GM21528 (cell line): Measurements from ENCODE around the gene PGA3.
"Not testable (repeated sequence)": the region's sequence is repeated elsewhere in the genome, so short reads cannot be mapped to it uniquely, and the experiment has no call there.

Experiments used
- ATAC-seq: cut with Tn5 transposase; IDR thresholded peaks from one replicate; pipeline ENCODE4 v1.9.1; 2021; ENCODE audit warnings: mild to moderate bottlenecking, moderate library complexity; ENCODE audit not compliant: unreplicated experiment, low FRiP score

Gene PGA3

DNA sequence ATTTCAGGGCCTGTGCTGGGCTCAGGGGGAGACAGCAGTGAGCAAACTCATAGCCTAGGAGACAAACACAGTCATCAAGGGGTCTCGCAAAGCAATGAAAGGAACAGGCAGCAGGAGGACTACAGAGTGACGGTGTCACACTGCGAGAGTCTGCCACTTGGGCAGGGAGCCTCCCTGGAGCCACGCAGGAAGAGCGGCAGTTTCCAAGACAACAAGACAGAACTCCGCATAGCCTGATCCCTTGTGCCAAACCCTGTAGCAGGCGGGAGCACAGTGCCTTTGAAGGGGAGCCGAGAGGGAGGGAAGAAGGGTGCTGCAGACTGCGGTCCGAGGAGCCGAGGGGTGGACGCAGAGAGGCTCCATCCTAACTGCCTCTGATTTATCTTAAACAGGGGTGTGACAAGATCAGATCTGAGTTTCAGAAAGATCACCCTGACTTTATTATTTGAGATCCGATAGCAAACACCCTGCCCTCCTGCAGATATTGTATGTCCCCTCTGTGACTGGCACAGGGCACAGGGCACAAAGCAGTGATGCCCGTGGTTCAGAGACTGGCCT lies 1.3 kb downstream of the PGA3 start:
- ATAC-seq: not testable (repeated sequence)

DNA sequence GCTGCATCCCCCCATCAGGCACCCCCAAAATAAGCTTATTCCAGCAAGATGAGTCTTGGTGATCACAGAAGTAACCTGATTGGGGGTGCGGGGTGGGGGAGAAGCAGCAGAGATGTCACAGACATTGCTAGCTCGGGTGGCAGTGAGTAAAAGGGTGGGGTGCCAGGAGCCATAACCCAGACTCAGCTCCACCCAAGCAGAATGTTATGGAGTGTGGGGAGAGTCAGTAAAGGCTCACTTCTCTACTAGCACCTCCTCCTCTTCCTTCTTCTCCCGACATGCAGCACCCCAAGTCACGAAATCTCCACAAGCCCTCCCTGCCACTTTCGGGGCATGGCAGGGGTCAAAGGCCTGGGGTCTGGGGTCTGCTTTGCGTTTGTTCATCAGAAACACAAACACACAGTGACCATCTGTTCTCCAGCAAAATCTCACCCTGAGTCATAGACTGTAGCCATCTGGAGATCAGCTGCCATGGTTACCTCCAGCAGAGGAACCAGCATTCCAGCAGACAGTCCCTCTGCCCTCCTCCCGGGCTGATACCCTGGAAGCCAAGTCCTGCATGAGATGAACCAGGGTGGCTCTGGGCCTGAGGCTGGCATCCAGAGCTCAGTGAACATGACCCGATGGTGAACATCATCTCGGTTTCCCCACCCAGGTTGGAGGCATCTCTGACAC lies 4.5 kb downstream of the PGA3 start:
- not testable (repeated sequence) for ATAC-seq

DNA sequence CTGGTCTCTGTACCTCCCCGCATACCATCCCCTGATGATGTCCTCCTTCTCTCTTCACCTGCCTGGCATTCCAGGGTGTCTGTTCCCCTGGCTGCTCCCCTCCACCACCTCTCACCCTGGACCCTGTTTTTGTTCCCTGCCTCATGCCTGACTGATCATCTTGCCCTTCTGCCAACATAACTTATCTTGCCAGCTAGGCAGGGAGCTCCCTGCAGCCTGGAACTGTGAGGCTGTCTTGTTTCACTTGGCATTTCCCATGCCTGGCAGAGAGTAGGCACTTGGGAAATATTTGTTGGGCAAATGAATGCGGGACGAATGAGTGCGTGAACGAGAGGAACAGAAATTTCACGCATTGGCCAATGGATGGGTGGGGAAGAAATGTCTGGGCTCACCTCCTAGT lies 7.3 kb downstream of the PGA3 start:
- ATAC-seq: not testable (repeated sequence)

DNA sequence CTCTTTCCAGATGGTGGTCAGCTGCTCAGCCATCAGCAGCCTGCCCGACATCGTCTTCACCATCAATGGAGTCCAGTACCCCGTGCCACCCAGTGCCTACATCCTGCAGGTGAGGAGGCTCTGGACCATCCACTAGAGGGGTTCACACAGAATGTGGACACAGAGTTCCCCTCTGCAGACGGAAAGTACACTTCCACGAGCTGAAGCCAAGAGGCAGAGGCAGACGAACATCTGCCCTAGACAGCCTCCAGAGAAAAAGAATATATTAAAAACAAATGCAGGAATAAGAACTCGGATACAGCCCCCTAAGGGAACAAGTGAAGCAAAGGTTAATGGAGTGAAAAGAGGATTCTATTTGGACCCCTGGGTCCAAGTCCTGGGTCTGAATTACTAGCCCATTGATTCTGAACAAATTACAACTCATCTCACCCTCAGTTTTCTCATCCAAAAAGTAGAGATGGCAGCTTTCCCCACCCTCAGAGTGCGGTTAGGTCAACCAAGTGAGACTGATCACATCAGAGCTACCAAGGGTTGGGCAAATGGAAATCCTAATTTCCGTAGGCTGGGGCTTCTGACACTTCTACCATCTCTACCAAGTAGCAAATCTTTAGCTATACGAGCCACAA lies 8.1 kb downstream of the PGA3 start:
- not testable (repeated sequence) for ATAC-seq

DNA sequence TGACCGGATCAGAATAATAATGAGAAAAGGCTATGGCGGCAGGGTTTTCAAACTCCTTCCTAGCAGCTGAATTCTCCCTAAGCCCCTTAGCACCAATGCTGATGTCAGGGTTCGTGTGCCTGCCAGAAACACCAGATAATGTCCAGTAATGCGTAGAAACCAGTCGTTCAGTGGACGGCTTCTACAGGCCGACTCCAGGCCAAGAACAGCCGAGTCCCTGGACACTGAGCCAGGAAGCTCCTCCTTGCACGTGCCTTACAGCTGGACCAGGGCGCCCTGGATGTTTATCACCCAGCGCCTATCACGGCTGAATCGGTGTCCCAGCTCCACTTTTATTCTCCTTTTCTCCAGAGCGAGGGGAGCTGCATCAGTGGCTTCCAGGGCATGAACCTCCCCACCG lies 8.9 kb downstream of the PGA3 start:
- not testable (repeated sequence) for ATAC-seq

DNA sequence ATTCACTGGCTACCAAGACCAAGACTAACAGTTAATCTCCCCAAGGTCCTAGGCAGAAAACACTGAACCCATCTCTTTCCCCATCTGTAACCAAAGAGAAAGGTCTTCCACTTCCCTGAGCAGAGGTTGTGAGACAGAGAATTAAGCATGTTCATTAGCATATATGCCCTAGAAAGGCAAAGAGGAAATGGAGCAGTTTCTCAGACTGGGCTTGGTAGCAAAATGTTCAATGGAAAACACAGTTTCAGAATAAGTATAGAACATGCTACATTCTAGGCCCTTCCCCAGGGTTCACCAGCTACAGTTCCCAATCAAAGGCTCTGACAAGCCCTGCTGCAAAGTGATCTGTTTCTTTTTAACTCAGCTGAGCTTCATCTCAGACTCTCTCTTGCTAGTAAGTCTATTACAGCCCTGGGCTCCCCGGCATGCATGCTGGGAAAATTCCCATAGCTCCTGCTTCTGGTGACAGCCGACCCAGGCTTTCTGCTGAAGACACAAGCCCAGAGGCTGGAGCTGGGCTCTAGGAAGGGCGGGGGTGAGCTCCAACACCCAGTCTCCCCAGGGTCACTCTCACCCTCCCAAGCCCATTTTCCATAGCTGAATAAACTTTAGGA lies 10.5 kb downstream of the PGA3 start:
- ATAC-seq: not testable (repeated sequence)

DNA sequence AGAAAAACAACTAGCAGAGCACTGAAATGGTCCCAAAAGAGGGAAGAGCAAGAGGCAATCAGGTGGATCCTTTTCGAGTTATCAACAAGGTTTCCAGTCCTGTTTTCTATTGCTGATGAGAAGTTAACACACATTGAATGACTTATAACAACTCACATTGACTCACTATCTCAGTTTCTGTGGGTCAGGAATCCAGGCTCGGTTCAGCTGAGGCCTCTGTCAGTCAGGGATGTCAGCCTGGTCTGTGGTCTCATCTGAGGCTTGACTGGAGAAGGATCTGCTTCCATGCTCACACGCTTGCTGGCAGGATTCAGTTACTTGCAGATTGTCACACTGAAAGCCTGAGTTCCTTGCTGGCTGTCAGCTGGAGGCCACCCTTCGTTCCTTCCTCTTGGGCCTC lies 15.0 kb downstream of the PGA3 start:
- ATAC-seq: not testable (repeated sequence)

DNA sequence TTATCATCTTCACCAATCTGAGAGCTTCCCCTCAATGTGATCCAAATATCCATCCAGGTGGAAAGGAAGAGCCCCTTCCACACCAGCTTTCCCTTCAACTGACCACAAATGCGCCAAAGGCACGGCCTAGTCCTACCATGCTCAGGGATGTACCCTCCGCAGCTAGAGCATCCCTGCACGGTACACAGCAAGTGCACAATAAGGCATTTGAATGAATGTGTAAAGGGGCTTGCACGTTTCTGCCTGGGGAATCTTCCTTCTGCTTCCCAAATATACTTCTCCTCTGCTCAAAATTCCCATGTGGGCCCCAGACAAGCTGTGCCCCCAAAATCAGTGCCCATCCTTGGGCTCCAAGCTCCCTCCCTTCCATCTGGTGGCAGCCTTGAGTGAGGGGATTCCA lies 15.7 kb downstream of the PGA3 start:
- ATAC-seq: not testable (repeated sequence)

DNA sequence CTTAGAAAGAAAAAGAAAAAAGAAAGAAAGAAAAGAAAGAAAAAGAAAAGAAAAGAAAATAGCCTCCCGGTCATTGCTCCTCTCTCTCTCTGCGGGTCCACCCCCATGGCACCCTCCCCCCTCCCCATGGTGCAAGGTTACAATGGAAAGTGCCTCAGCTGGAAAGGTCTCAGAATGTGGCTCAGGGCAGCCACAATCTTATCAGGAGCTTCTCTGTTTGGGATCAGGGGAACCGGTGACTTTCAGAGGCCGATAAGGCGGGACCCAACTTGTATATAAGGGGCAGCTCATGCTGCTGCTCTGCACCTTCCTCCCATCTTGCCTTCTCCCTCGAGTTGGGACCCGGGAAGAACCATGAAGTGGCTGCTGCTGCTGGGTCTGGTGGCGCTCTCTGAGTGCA lies 18.7 kb downstream of the PGA3 start, which contains the start of gene PGA4:
TSS of gene PGA4 (plus strand) at position 301 of the 400 bp plus-strand sequence. CDS start at position 355, 54 bp downstream.
- ATAC-seq: not testable (repeated sequence)

DNA sequence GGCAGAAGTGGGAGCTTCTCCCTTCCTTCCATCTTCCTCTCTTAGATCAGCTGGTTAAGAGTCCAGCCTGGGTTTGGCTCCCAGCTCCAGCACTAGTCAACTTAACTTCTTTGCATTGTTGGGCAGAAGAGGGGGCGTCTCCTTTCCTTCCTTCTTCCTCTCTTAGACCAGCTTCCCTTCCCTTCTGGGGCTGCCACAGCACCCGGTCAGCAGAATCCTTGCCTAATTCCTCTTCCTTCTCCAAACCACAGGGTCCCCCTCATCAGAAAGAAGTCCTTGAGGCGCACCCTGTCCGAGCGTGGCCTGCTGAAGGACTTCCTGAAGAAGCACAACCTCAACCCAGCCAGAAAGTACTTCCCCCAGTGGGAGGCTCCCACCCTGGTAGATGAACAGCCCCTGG lies 19.4 kb downstream of the PGA3 start:
- not testable (repeated sequence) for ATAC-seq

DNA sequence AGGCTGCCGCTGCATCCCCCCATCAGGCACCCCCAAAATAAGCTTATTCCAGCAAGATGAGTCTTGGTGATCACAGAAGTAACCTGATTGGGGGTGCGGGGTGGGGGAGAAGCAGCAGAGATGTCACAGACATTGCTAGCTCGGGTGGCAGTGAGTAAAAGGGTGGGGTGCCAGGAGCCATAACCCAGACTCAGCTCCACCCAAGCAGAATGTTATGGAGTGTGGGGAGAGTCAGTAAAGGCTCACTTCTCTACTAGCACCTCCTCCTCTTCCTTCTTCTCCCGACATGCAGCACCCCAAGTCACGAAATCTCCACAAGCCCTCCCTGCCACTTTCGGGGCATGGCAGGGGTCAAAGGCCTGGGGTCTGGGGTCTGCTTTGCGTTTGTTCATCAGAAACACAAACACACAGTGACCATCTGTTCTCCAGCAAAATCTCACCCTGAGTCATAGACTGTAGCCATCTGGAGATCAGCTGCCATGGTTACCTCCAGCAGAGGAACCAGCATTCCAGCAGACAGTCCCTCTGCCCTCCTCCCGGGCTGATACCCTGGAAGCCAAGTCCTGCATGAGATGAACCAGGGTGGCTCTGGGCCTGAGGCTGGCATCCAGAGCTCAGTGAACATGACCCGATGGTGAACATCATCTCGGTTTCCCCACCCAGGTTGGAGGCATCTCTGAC lies 23.3 kb downstream of the PGA3 start:
- not testable (repeated sequence) for ATAC-seq

DNA sequence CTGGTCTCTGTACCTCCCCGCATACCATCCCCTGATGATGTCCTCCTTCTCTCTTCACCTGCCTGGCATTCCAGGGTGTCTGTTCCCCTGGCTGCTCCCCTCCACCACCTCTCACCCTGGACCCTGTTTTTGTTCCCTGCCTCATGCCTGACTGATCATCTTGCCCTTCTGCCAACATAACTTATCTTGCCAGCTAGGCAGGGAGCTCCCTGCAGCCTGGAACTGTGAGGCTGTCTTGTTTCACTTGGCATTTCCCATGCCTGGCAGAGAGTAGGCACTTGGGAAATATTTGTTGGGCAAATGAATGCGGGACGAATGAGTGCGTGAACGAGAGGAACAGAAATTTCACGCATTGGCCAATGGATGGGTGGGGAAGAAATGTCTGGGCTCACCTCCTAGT lies 26.1 kb downstream of the PGA3 start:
- ATAC-seq: not testable (repeated sequence)

DNA sequence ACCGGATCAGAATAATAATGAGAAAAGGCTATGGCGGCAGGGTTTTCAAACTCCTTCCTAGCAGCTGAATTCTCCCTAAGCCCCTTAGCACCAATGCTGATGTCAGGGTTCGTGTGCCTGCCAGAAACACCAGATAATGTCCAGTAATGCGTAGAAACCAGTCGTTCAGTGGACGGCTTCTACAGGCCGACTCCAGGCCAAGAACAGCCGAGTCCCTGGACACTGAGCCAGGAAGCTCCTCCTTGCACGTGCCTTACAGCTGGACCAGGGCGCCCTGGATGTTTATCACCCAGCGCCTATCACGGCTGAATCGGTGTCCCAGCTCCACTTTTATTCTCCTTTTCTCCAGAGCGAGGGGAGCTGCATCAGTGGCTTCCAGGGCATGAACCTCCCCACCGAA lies 27.7 kb downstream of the PGA3 start:
- ATAC-seq: not testable (repeated sequence)

DNA sequence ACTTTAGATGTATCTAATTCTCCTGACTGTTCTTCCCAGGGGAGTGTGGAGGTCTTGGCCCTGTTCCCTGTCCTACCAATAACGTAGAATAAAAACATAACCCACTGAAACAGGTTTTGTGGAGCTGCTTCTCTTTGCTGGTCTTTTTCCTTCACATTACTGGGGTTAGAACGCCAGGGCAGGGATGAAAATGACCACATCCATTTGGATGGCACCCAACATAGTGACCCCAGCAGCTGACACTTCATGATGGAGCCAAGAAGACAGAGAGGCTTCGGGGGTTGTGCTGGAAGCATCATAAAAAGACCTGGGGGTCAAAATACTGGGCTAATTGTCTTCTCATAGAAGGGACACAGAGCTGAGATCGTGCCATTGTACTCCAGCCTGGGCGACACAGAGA lies 28.3 kb downstream of the PGA3 start:
- ATAC-seq: not testable (repeated sequence)

DNA sequence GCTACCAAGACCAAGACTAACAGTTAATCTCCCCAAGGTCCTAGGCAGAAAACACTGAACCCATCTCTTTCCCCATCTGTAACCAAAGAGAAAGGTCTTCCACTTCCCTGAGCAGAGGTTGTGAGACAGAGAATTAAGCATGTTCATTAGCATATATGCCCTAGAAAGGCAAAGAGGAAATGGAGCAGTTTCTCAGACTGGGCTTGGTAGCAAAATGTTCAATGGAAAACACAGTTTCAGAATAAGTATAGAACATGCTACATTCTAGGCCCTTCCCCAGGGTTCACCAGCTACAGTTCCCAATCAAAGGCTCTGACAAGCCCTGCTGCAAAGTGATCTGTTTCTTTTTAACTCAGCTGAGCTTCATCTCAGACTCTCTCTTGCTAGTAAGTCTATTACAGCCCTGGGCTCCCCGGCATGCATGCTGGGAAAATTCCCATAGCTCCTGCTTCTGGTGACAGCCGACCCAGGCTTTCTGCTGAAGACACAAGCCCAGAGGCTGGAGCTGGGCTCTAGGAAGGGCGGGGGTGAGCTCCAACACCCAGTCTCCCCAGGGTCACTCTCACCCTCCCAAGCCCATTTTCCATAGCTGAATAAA lies 29.3 kb downstream of the PGA3 start:
- not testable (repeated sequence) for ATAC-seq

DNA sequence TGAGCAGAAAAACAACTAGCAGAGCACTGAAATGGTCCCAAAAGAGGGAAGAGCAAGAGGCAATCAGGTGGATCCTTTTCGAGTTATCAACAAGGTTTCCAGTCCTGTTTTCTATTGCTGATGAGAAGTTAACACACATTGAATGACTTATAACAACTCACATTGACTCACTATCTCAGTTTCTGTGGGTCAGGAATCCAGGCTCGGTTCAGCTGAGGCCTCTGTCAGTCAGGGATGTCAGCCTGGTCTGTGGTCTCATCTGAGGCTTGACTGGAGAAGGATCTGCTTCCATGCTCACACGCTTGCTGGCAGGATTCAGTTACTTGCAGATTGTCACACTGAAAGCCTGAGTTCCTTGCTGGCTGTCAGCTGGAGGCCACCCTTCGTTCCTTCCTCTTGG lies 33.8 kb downstream of the PGA3 start:
- ATAC-seq: not testable (repeated sequence)

DNA sequence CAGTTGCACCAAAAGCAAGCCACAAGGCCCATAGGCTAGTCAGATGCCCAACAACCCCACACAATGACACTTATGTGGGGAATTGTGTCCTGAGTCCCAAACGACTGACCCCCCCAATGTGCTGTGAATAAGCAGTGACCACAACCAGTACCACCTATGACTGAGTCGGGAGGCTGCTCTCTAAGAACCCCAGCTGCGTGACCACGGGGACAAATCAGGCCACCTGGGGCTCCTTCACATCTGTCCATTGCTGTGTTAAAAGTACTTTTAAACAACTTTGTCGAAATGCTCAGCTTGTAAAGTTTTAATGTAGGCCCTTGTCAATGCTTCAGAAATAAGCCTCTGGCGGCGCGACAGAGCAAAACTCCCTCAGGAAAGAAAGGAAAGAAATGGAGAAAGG lies 37.0 kb downstream of the PGA3 start:
- not testable (repeated sequence) for ATAC-seq

DNA sequence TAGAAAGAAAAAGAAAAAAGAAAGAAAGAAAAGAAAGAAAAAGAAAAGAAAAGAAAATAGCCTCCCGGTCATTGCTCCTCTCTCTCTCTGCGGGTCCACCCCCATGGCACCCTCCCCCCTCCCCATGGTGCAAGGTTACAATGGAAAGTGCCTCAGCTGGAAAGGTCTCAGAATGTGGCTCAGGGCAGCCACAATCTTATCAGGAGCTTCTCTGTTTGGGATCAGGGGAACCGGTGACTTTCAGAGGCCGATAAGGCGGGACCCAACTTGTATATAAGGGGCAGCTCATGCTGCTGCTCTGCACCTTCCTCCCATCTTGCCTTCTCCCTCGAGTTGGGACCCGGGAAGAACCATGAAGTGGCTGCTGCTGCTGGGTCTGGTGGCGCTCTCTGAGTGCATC lies 37.6 kb downstream of the PGA3 start, which contains the start of gene PGA5:
TSS of gene PGA5 (plus strand) at position 301 of the 400 bp plus-strand sequence. CDS start at position 353, 52 bp downstream.
- ATAC-seq: not testable (repeated sequence)

DNA sequence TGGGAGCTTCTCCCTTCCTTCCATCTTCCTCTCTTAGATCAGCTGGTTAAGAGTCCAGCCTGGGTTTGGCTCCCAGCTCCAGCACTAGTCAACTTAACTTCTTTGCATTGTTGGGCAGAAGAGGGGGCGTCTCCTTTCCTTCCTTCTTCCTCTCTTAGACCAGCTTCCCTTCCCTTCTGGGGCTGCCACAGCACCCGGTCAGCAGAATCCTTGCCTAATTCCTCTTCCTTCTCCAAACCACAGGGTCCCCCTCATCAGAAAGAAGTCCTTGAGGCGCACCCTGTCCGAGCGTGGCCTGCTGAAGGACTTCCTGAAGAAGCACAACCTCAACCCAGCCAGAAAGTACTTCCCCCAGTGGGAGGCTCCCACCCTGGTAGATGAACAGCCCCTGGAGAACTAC lies 38.2 kb downstream of the PGA3 start:
- ATAC-seq: not testable (repeated sequence)

DNA sequence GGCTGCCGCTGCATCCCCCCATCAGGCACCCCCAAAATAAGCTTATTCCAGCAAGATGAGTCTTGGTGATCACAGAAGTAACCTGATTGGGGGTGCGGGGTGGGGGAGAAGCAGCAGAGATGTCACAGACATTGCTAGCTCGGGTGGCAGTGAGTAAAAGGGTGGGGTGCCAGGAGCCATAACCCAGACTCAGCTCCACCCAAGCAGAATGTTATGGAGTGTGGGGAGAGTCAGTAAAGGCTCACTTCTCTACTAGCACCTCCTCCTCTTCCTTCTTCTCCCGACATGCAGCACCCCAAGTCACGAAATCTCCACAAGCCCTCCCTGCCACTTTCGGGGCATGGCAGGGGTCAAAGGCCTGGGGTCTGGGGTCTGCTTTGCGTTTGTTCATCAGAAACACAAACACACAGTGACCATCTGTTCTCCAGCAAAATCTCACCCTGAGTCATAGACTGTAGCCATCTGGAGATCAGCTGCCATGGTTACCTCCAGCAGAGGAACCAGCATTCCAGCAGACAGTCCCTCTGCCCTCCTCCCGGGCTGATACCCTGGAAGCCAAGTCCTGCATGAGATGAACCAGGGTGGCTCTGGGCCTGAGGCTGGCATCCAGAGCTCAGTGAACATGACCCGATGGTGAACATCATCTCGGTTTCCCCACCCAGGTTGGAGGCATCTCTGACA lies 42.1 kb downstream of the PGA3 start:
- not testable (repeated sequence) for ATAC-seq
